ENCODE results near the gene APOH.

- TF ChIP-seq EZH2 (IDR thresholded peaks at IDR 0.05; ENCODE audit: borderline replicate concordance, low read depth, low read length, severe bottlenecking) = no peak
- no peak for TF ChIP-seq CTCF (IDR thresholded peaks at IDR 0.05; ENCODE audit: borderline replicate concordance, extremely low read depth, low read length, poor library complexity, severe bottlenecking)
Observed at GRCh38 chr17:66178642-66179041, 50.6 kb downstream of the APOH start.

Data from DND-41 (cell line).